SU-DHL-6 (cell line): ENCODE data around the gene MTCP1.

Experiments used
- CTCF ChIP-seq: fragments of 200-600 bp; sonication (generic); IDR thresholded peaks from one replicate; pipeline ENCODE4 v1.5.1; 2017; ENCODE audit warnings: antibody characterized with exemption, mild to moderate bottlenecking, low read length, moderate library complexity; ENCODE audit not compliant: insufficient read depth, poor library complexity, severe bottlenecking
- EZH2phosphoT487 ChIP-seq: fragments of 200-600 bp; sonication (generic), shearing (Covaris generic); conservative IDR thresholded peaks from 2 replicates; pipeline ENCODE4 v1.6.1; 2018; ENCODE audit warnings: mild to moderate bottlenecking, antibody characterized with exemption, low read length, moderate library complexity, mixed read lengths

- TF ChIP-seq CTCF = no peak
- TF ChIP-seq EZH2phosphoT487 = no peak
Observed at GRCh38 chrX:155054255-155054654, 16.7 kb downstream of the MTCP1 start.
